ENCODE data around the gene CCSER2.

Gene CCSER2

GRCh38 chr10:84291384-84291783 is 37.0 kb upstream of the CCSER2 start:
- Histone ChIP-seq H3F3A (ENCODE audit: low read depth) (no peaks in the 10 kb centered on the region), H2AFZ (ENCODE audit: low read length) (no peak overlapping the region), H3K27me3 (ENCODE audit: insufficient read depth, low read length, poor library complexity, severe bottlenecking) (no peaks in the 10 kb centered on the region), H3K4me3 (ENCODE audit: low read length, poor library complexity, severe bottlenecking) (no peak overlapping the region), H3K4me2 (ENCODE audit: low read depth, low read length, poor library complexity, severe bottlenecking) (no peak overlapping the region), H4K20me1 (ENCODE audit: insufficient read depth, low read length, poor library complexity, severe bottlenecking) (no peaks in the 10 kb centered on the region), H3K9ac (ENCODE audit: low read depth, low read length, poor library complexity, severe bottlenecking) (no peak overlapping the region), H3K79me2 (ENCODE audit: insufficient read depth, low read length) (no peaks in the 10 kb centered on the region), H3K9me2 (replicated peaks; ENCODE audit: low read depth, low read length) (no peaks in the 10 kb centered on the region), H3K36me3 (ENCODE audit: insufficient read depth, low read length) (no peaks in the 10 kb centered on the region), H3K4me1 (ENCODE audit: insufficient read depth, low read length, poor library complexity, severe bottlenecking) (no peaks in the 10 kb centered on the region), H3K9me3 (ENCODE audit: insufficient read depth, low read depth, low read length) (no peaks in the 10 kb centered on the region)
- TF ChIP-seq EZH2phosphoT487 (IDR thresholded peaks at IDR 0.05; ENCODE audit: borderline replicate concordance), result no peak
- no peak for TF ChIP-seq CTCF (conservative IDR thresholded peaks at IDR 0.05; ENCODE audit: low read length)

GRCh38 chr10:84292502-84292901 is 35.9 kb upstream of the CCSER2 start:
- Histone ChIP-seq H3K4me1 (ENCODE audit: insufficient read depth, low read length, poor library complexity, severe bottlenecking) (no peaks in the 10 kb centered on the region), H2AFZ (ENCODE audit: low read length) (no peak overlapping the region), H3K9me3 (ENCODE audit: insufficient read depth, low read depth, low read length) (no peaks in the 10 kb centered on the region), H3K9ac (ENCODE audit: low read depth, low read length, poor library complexity, severe bottlenecking) (no peak overlapping the region), H3K4me2 (ENCODE audit: low read depth, low read length, poor library complexity, severe bottlenecking) (no peak overlapping the region), H3K79me2 (ENCODE audit: insufficient read depth, low read length) (no peaks in the 10 kb centered on the region), H3F3A (ENCODE audit: low read depth) (no peaks in the 10 kb centered on the region), H3K9me2 (replicated peaks; ENCODE audit: low read depth, low read length) (no peaks in the 10 kb centered on the region), H3K27me3 (ENCODE audit: insufficient read depth, low read length, poor library complexity, severe bottlenecking) (no peaks in the 10 kb centered on the region), H3K36me3 (ENCODE audit: insufficient read depth, low read length) (no peaks in the 10 kb centered on the region), H4K20me1 (ENCODE audit: insufficient read depth, low read length, poor library complexity, severe bottlenecking) (no peaks in the 10 kb centered on the region), H3K4me3 (ENCODE audit: low read length, poor library complexity, severe bottlenecking) (no peak overlapping the region)
- TF ChIP-seq EZH2phosphoT487 (IDR thresholded peaks at IDR 0.05; ENCODE audit: borderline replicate concordance) (no peak), CTCF (conservative IDR thresholded peaks at IDR 0.05; ENCODE audit: low read length) (no peak)

GRCh38 chr10:84293171-84293570 is 35.2 kb upstream of the CCSER2 start:
- Histone ChIP-seq H3K36me3 (ENCODE audit: insufficient read depth, low read length) (no peaks in the 10 kb centered on the region), H2AFZ (ENCODE audit: low read length) (no peak overlapping the region), H3K9me2 (replicated peaks; ENCODE audit: low read depth, low read length) (no peaks in the 10 kb centered on the region), H3K27me3 (ENCODE audit: insufficient read depth, low read length, poor library complexity, severe bottlenecking) (no peaks in the 10 kb centered on the region), H3K9me3 (ENCODE audit: insufficient read depth, low read depth, low read length) (no peaks in the 10 kb centered on the region), H3K79me2 (ENCODE audit: insufficient read depth, low read length) (no peaks in the 10 kb centered on the region), H3K4me3 (ENCODE audit: low read length, poor library complexity, severe bottlenecking) (no peak overlapping the region), H4K20me1 (ENCODE audit: insufficient read depth, low read length, poor library complexity, severe bottlenecking) (no peaks in the 10 kb centered on the region), H3K9ac (ENCODE audit: low read depth, low read length, poor library complexity, severe bottlenecking) (no peak overlapping the region), H3K4me1 (ENCODE audit: insufficient read depth, low read length, poor library complexity, severe bottlenecking) (no peaks in the 10 kb centered on the region), H3K4me2 (ENCODE audit: low read depth, low read length, poor library complexity, severe bottlenecking) (no peak overlapping the region), H3F3A (ENCODE audit: low read depth) (no peaks in the 10 kb centered on the region)
- TF ChIP-seq CTCF (conservative IDR thresholded peaks at IDR 0.05; ENCODE audit: low read length) (no peak), EZH2phosphoT487 (IDR thresholded peaks at IDR 0.05; ENCODE audit: borderline replicate concordance) (no peak)

Data from Loucy (cell line).